GM12878 (cell line): ENCODE results near the gene PAK2. TPM values are rescaled to one million over a fixed set of nuclear protein-coding genes. Genes with fewer than 3 reads are reported as not detected.

Experiments used
- ATAC-seq: fragments of 200-7000 bp; cut with Tn5 transposase; 3 replicates; pipeline ENCODE4 v1.9.1; 2020; ENCODE audit warnings: mild to moderate bottlenecking, moderate library complexity
- BruUV-seq: library from RNA; stranded (reverse); fragments of 400-500 nt; replicated peaks from 2 replicates; lab custom pipeline; 2021; lab: Mats Ljungman, UMichigan
- CTCF ChIA-PET: fragments of 300-600 bp; sonication (Branson Sonifier 250); formaldehyde crosslinking; extraction: SDS; loops from one replicate; lab custom pipeline; 2021; ENCODE audit warnings: inconsistent platforms; lab: Yijun Ruan, JAX
- POLR2A ChIA-PET: fragments of 350-600 bp; formaldehyde crosslinking; extraction: SDS; loops from one replicate; lab custom pipeline; 2021; ENCODE audit warnings: inconsistent platforms; lab: Charles Lee
- RAD21 ChIA-PET: fragments of 300-600 bp; sonication (Branson Sonifier 250); formaldehyde crosslinking; loops from one replicate; lab custom pipeline; 2023; ENCODE audit warnings: antibody characterized with exemption; ENCODE audit not compliant: unreplicated experiment; lab: Charles Lee
- SMC1A ChIA-PET: fragments of 300-600 bp; sonication (Branson Sonifier 250); formaldehyde crosslinking; loops from one replicate; lab custom pipeline; 2023; ENCODE audit not compliant: unreplicated experiment, uncharacterized antibody; lab: Charles Lee
- DNase-seq: peaks from one replicate; pipeline ENCODE4 v3.0.0-alpha.2; 2011; ENCODE audit warnings: low read depth, low spot score
- FAIRE-seq: peaks from 3 replicates; lab custom pipeline; 2011; peaks lifted over from hg19 to GRCh38; lab: Jason Lieb, UNC
- H2AFZ ChIP-seq: 2 replicates; pipeline ENCODE4 v1.6.0; 2011; ENCODE audit warnings: low read depth, low read length, control low read depth; ENCODE audit not compliant: control insufficient read depth
- H3K27ac ChIP-seq: 2 replicates; pipeline ENCODE4 v1.5.1; 2011; ENCODE audit warnings: control low read depth; ENCODE audit not compliant: control insufficient read depth, insufficient read depth
- H3K27me3 ChIP-seq, 2 experiments: replicated peaks in 1 of 2; 2 replicates each; pipeline versions ENCODE4 v1.6.0 to v1.6.1; 2011; ENCODE audit warnings: low read length in 1 of 2; ENCODE audit not compliant: control insufficient read depth in 2 of 2, insufficient read depth in 2 of 2
- H3K36me3 ChIP-seq, 2 experiments: 2 replicates each; pipeline ENCODE4 v1.5.1; 2011; ENCODE audit warnings: low read length in 1 of 2; ENCODE audit not compliant: control insufficient read depth in 2 of 2, insufficient read depth in 2 of 2
- H3K4me1 ChIP-seq: 2 replicates; pipeline ENCODE4 v1.6.1; 2011; ENCODE audit warnings: mild to moderate bottlenecking, low read length, moderate library complexity, mixed read lengths; ENCODE audit not compliant: control insufficient read depth, insufficient read depth
- H3K4me2 ChIP-seq: 2 replicates; pipeline ENCODE4 v1.6.0; 2011; ENCODE audit warnings: control low read depth; ENCODE audit not compliant: control insufficient read depth, insufficient read depth
- H3K4me3 ChIP-seq: fragments of 200-600 bp; sonication (generic); 2 replicates; pipeline ENCODE4 v1.5.1; 2016
- H3K79me2 ChIP-seq: 2 replicates; pipeline ENCODE4 v1.6.0; 2011; ENCODE audit warnings: low read length; ENCODE audit not compliant: control insufficient read depth, insufficient read depth
- H3K9ac ChIP-seq: 2 replicates; pipeline ENCODE4 v1.8.0; 2011; ENCODE audit warnings: low read length, control low read depth, mixed read lengths; ENCODE audit not compliant: control insufficient read depth, insufficient read depth
- H3K9me3 ChIP-seq: replicated peaks from 3 replicates; pipeline ENCODE4 v1.5.1; 2011; ENCODE audit warnings: mild to moderate bottlenecking, low read length; ENCODE audit not compliant: control insufficient read depth, insufficient read depth
- H4K20me1 ChIP-seq: 2 replicates; pipeline ENCODE4 v1.6.0; 2011; ENCODE audit not compliant: control insufficient read depth, insufficient read depth
- CHD1 ChIP-seq: IDR thresholded peaks from 2 replicates; pipeline ENCODE4 v1.6.1; 2012; ENCODE audit warnings: low read depth, low read length, improper control_type of control experiment
- ESRRA ChIP-seq: IDR thresholded peaks from 2 replicates; pipeline ENCODE4 v1.6.1; 2012; ENCODE audit warnings: mild to moderate bottlenecking, low read length, improper control_type of control experiment
- LARP7 ChIP-seq: fragments of 450-650 bp; IDR thresholded peaks from 2 replicates; pipeline ENCODE4 v1.6.1; 2017; ENCODE audit warnings: mild to moderate bottlenecking
- MTA2 ChIP-seq: fragments of 450-650 bp; IDR thresholded peaks from 2 replicates; pipeline ENCODE4 v1.6.1; 2016; ENCODE audit warnings: low read depth, mild to moderate bottlenecking, moderate library complexity
- RELA ChIP-seq: fragments of 450-650 bp; IDR thresholded peaks from 2 replicates; pipeline ENCODE4 v1.8.0; 2014; ENCODE audit warnings: borderline replicate concordance; ENCODE audit not compliant: partially characterized antibody
- STAT1 ChIP-seq: fragments of 450-650 bp; conservative IDR thresholded peaks from 2 replicates; pipeline ENCODE4 v1.6.1; 2014; ENCODE audit warnings: antibody characterized with exemption, mild to moderate bottlenecking
- ZNF207 ChIP-seq: fragments of 450-650 bp; IDR thresholded peaks from 2 replicates; pipeline ENCODE4 v1.6.1; 2014; ENCODE audit warnings: antibody characterized with exemption, mild to moderate bottlenecking, borderline replicate concordance
- WGBS: methylation state at CpG from one replicate; pipeline ENCODE4 v1.1.6; 2016; ENCODE audit warnings: low lambda C conversion rate; ENCODE audit not compliant: insufficient replicate concordance, insufficient coverage; ENCODE audit errors: missing lambda C conversion rate; 5-methylcytosine and 5-hydroxymethylcytosine counted together
- in situ Hi-C: fragments of 300-500 bp; cut with MboI; formaldehyde crosslinking; loops from 9 replicates; pipeline ENCODE4 v1.14.3; 2018; ENCODE audit warnings: mixed read lengths
- intact Hi-C: fragments of 100-400 bp; cut with micrococcal nuclease; formaldehyde crosslinking; loops from one replicate; pipeline ENCODE4 v1.14.2; 2022; ENCODE audit not compliant: unreplicated experiment
- polyA plus RNA-seq, 11 experiments: library from polyadenylated mRNA; depleted of rRNA in 4 of 11; unstranded in 6 of 11; stranded (reverse) in 5 of 11; fragments of >200 nt; fragmentation: Nextera tagmentation in 4 of 11; fragmentation: Illumina TruSeq in 1 of 11; extraction: Ambion mirVana in 4 of 11; extraction: Trizol in 1 of 11; gene quantifications; 1 replicate in 1 of 11; 2 replicates in 10 of 11; pipeline versions ENCODE4 v1.2.1 to v1.2.3, GENCODE V29; 2011 to 2016; ENCODE audit warnings: inconsistent platforms in 2 of 11, missing spikeins in 2 of 11, low read depth in 1 of 11
- total RNA-seq, 4 experiments: library from RNA; depleted of rRNA in 3 of 4; stranded (reverse); fragments of >200 nt in 3 of 4; fragmentation: Illumina TruSeq in 1 of 4; extraction: Trizol in 1 of 4; gene quantifications; 2 replicates each; pipeline versions ENCODE4 v1.2.1 to v1.2.3, GENCODE V29; 2013 to 2021

PAK2 gene
- total and polyA plus RNA-seq, 10 of the 15 experiments (the other 5 are each of a cell fraction or from before 2014, with no cell fraction given), result 9.0 to 59.1 (median 27.0) TPM

GRCh38 chr3:196788528-196788927, 48.9 kb downstream of the PAK2 start:
- H3K27me3 ChIP-seq, result no peaks in the 10 kb centered on the region
- H4K20me1 ChIP-seq, result no peaks in the 10 kb centered on the region
- POLR2A ChIA-PET, result interaction anchor here (1.5 kb wide), 1 partner anchor 13 kb away, joined by 4 read pairs; no protein-coding TSS in a partner anchor
- no peaks in the 10 kb centered on the region for H3K4me1 ChIP-seq
- no peak overlapping the region for H3K4me2 ChIP-seq
- DNase-seq, result no peak
- H3K4me3 ChIP-seq, result no peak overlapping the region
- SMC1A ChIA-PET, result no interaction called here
- H3K9ac ChIP-seq, result no peak overlapping the region
- intact Hi-C loops, result no loop called here
- CTCF ChIA-PET, result interaction anchor here (1.0 kb wide), 1 partner anchor 14 kb away, joined by 3 read pairs; no protein-coding TSS in a partner anchor
- H3K79me2 ChIP-seq, result peaks cover 11% of the 10 kb centered on the region
- TF ChIP-seq STAT1 (no peak), ESRRA (no peak), LARP7 (no peak), CHD1 (no peak)
- TF ChIP-seq, all 136 proteins: peak for 0
- in situ Hi-C loops, result no loop called here
- Histone ChIP-seq H3K27ac (no peak overlapping the region), H3K9me3 (peaks cover 17% of the 10 kb centered on the region), H3K36me3 (peaks cover 6 to 19% of the 10 kb centered on the region in 2 experiments), H2AFZ (no peak overlapping the region)
- BruUV-seq, result no TSS peak
- RAD21 ChIA-PET, result no interaction called here
- no peak for ATAC-seq
- WGBS, result 91% methylated on average over 5 of the region's 5 CpGs
- no peak for FAIRE-seq

- POLR2A ChIA-PET, result no interaction called here
- Histone ChIP-seq H3K27me3 (no peaks in the 10 kb centered on the region), H3K9ac (no peak overlapping the region), H4K20me1 (no peaks in the 10 kb centered on the region), H3K79me2 (peaks cover 9% of the 10 kb centered on the region), H3K9me3 (peaks cover 18% of the 10 kb centered on the region), H3K4me2 (no peak overlapping the region), H3K4me3 (no peak overlapping the region), H3K4me1 (no peaks in the 10 kb centered on the region), H3K36me3 (peaks cover 7 to 18% of the 10 kb centered on the region in 2 experiments), H2AFZ (no peak overlapping the region), H3K27ac (no peak overlapping the region)
- CTCF ChIA-PET, result no interaction called here
- RAD21 ChIA-PET, result no interaction called here
- FAIRE-seq, result no peak
- BruUV-seq, result no TSS peak
- no peak for ATAC-seq
- in situ Hi-C loops (no loop called here), intact Hi-C loops (no loop called here)
- SMC1A ChIA-PET, result interaction anchor here (0.7 to 1.1 kb wide), 2 partner anchors 23 to 32 kb away, joined by 3 read pairs; no protein-coding TSS in a partner anchor
- over 99% methylated on average over 6 of the region's 6 CpGs for WGBS
- TF ChIP-seq ZNF207, result no peak
- no peak for TF ChIP-seq RELA
- no peak for TF ChIP-seq MTA2
- DNase-seq, result no peak
Observed at GRCh38 chr3:196789885-196790359, 50.3 kb downstream of the PAK2 start.
